Upper lobe of right lung (tissue), 1 donor: ENCODE measurements around the gene PROC. TPM values are rescaled to one million over a fixed set of nuclear protein-coding genes. Genes with fewer than 3 reads are reported as not detected.

Experiments used
- ATAC-seq: fragments of 200-7000 bp; cut with Tn5 transposase; one replicate; pipeline ENCODE4 v1.9.1; 2020; ENCODE audit warnings: mild to moderate bottlenecking, moderate library complexity
- DNase-seq: peaks from one replicate; pipeline ENCODE4 v3.0.0-alpha.2; 2020
- H3K27ac ChIP-seq: fragments of 200-600 bp; one replicate; pipeline ENCODE4 v1.8.0; 2022
- H3K27me3 ChIP-seq: fragments of 200-600 bp; one replicate; pipeline ENCODE4 v1.8.0; 2022; ENCODE audit warnings: mild to moderate bottlenecking
- H3K36me3 ChIP-seq: fragments of 200-600 bp; one replicate; pipeline ENCODE4 v1.8.0; 2022
- H3K4me1 ChIP-seq: fragments of 200-600 bp; one replicate; pipeline ENCODE4 v1.8.0; 2022
- H3K4me3 ChIP-seq: fragments of 200-600 bp; one replicate; pipeline ENCODE4 v1.8.0; 2022; ENCODE audit warnings: mild to moderate bottlenecking
- H3K9me3 ChIP-seq: fragments of 200-600 bp; one replicate; pipeline ENCODE4 v1.8.0; 2022
- intact Hi-C: fragments of 100-400 bp; cut with DNase I; formaldehyde crosslinking; loops from one replicate; pipeline ENCODE4 v1.11.0; 2022
- total RNA-seq: library from RNA; stranded (reverse); fragmentation: NEBNext Ultra II Directional; extraction: Animal tissue kit (Norgen Biotek cat#: 25700); gene quantifications from one replicate; pipeline ENCODE4 v1.2.1, GENCODE V29; 2021
- TF ChIP-seq, protein P1 (sequence below): fragments of 200-600 bp; IDR thresholded peaks from one replicate; pipeline ENCODE4 v1.8.0; 2022; ENCODE audit warnings: antibody characterized with exemption
- donor health status: DM: no; HTN: yes; CAD: no; lungs with severe emphysema.

The PROC gene
- total RNA-seq, 1 donor from 2014 or later: not detected

DNA sequence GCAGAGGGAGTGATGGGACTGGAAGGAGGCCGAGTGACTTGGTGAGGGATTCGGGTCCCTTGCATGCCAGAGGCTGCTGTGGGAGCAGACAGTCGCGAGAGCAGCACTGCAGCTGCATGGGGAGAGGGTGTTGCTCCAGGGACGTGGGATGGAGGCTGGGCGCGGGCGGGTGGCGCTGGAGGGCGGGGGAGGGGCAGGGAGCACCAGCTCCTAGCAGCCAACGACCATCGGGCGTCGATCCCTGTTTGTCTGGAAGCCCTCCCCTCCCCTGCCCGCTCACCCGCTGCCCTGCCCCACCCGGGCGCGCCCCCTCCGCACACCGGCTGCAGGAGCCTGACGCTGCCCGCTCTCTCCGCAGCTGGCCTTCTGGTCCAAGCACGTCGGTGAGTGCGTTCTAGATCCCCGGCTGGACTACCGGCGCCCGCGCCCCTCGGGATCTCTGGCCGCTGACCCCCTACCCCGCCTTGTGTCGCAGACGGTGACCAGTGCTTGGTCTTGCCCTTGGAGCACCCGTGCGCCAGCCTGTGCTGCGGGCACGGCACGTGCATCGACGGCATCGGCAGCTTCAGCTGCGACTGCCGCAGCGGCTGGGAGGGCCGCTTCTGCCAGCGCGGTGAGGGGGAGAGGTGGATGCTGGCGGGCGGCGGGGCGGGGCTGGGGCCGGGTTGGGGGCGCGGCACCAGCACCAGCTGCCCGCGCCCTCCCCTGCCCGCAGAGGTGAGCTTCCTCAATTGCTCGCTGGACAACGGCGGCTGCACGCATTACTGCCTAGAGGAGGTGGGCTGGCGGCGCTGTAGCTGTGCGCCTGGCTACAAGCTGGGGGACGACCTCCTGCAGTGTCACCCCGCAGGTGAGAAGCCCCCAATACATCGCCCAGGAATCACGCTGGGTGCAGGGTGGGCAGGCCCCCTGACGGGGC, 4.6 kb downstream of the PROC start:
- TF ChIP-seq, protein P1, sequence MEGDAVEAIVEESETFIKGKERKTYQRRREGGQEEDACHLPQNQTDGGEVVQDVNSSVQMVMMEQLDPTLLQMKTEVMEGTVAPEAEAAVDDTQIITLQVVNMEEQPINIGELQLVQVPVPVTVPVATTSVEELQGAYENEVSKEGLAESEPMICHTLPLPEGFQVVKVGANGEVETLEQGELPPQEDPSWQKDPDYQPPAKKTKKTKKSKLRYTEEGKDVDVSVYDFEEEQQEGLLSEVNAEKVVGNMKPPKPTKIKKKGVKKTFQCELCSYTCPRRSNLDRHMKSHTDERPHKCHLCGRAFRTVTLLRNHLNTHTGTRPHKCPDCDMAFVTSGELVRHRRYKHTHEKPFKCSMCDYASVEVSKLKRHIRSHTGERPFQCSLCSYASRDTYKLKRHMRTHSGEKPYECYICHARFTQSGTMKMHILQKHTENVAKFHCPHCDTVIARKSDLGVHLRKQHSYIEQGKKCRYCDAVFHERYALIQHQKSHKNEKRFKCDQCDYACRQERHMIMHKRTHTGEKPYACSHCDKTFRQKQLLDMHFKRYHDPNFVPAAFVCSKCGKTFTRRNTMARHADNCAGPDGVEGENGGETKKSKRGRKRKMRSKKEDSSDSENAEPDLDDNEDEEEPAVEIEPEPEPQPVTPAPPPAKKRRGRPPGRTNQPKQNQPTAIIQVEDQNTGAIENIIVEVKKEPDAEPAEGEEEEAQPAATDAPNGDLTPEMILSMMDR: no peak
- intact Hi-C loops: no loop called here
- peaks cover 20% of the 10 kb centered on the region for H3K27me3 ChIP-seq
- ATAC-seq (peak; percentile 42), DNase-seq (peak; percentile 67)
- H3K9me3 ChIP-seq: no peaks in the 10 kb centered on the region
- peak overlapping the region; percentile 32 for H3K4me3 ChIP-seq
- no peaks in the 10 kb centered on the region for H3K36me3 ChIP-seq
- peaks cover 12% of the 10 kb centered on the region for H3K4me1 ChIP-seq
- no peak overlapping the region for H3K27ac ChIP-seq

DNA sequence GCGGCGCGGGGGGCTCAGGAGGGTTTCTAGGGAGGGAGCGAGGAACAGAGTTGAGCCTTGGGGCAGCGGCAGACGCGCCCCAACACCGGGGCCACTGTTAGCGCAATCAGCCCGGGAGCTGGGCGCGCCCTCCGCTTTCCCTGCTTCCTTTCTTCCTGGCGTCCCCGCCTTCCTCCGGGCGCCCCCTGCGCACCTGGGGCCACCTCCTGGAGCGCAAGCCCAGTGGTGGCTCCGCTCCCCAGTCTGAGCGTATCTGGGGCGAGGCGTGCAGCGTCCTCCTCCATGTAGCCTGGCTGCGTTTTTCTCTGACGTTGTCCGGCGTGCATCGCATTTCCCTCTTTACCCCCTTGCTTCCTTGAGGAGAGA, 5.2 kb downstream of the PROC start:
- H3K4me3 ChIP-seq: peak overlapping the region; percentile 32
- H3K4me1 ChIP-seq: peaks cover 12% of the 10 kb centered on the region
- no peak overlapping the region for H3K27ac ChIP-seq
- H3K9me3 ChIP-seq: no peaks in the 10 kb centered on the region
- intact Hi-C loops: no loop called here
- ATAC-seq (peak; percentile 32), DNase-seq (peak; percentile 61)
- TF ChIP-seq, protein P1: no peak
- H3K27me3 ChIP-seq: peaks cover 20% of the 10 kb centered on the region
- H3K36me3 ChIP-seq: no peaks in the 10 kb centered on the region

DNA sequence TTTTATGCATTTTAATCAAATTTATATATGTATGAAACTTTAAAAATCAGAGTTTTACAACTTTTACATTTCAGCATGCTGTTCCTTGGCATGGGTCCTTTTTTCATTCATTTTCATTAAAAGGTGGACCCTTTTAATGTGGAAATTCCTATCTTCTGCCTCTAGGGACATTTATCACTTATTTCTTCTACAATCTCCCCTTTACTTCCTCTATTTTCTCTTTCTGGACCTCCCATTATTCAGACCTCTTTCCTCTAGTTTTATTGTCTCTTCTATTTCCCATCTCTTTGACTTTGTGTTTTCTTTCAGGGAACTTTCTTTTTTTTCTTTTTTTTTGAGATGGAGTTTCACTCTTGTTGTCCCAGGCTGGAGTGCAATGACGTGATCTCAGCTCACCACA, 5.7 kb downstream of the PROC start:
- peaks cover 12% of the 10 kb centered on the region for H3K4me1 ChIP-seq
- peaks cover 20% of the 10 kb centered on the region for H3K27me3 ChIP-seq
- TF ChIP-seq, protein P1: peak; percentile 8
- no peaks in the 10 kb centered on the region for H3K36me3 ChIP-seq
- H3K9me3 ChIP-seq: no peaks in the 10 kb centered on the region
- no peak overlapping the region for H3K27ac ChIP-seq
- ATAC-seq: no peak
- intact Hi-C loops: no loop called here
- no peak for DNase-seq
- H3K4me3 ChIP-seq: peak overlapping the region; percentile 32

DNA sequence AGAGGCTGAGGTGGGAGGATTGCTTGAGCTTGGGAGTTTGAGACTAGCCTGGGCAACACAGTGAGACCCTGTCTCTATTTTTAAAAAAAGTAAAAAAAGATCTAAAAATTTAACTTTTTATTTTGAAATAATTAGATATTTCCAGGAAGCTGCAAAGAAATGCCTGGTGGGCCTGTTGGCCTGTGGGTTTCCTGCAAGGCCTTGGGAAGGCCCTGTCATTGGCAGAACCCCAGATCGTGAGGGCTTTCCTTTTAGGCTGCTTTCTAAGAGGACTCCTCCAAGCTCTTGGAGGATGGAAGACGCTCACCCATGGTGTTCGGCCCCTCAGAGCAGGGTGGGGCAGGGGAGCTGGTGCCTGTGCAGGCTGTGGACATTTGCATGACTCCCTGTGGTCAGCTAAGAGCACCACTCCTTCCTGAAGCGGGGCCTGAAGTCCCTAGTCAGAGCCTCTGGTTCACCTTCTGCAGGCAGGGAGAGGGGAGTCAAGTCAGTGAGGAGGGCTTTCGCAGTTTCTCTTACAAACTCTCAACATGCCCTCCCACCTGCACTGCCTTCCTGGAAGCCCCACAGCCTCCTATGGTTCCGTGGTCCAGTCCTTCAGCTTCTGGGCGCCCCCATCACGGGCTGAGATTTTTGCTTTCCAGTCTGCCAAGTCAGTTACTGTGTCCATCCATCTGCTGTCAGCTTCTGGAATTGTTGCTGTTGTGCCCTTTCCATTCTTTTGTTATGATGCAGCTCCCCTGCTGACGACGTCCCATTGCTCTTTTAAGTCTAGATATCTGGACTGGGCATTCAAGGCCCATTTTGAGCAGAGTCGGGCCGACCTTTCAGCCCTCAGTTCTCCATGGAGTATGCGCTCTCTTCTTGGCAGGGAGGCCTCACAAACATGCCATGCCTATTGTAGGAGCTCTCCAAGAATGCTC, 6.6 kb downstream of the PROC start:
- Histone ChIP-seq H3K27me3 (peaks cover 20% of the 10 kb centered on the region), H3K9me3 (no peaks in the 10 kb centered on the region), H3K36me3 (no peaks in the 10 kb centered on the region), H3K4me1 (peaks cover 12% of the 10 kb centered on the region), H3K27ac (no peak overlapping the region), H3K4me3 (no peak overlapping the region)
- intact Hi-C loops: no loop called here
- DNase-seq (no peak), ATAC-seq (no peak)
- TF ChIP-seq, protein P1: no peak

DNA sequence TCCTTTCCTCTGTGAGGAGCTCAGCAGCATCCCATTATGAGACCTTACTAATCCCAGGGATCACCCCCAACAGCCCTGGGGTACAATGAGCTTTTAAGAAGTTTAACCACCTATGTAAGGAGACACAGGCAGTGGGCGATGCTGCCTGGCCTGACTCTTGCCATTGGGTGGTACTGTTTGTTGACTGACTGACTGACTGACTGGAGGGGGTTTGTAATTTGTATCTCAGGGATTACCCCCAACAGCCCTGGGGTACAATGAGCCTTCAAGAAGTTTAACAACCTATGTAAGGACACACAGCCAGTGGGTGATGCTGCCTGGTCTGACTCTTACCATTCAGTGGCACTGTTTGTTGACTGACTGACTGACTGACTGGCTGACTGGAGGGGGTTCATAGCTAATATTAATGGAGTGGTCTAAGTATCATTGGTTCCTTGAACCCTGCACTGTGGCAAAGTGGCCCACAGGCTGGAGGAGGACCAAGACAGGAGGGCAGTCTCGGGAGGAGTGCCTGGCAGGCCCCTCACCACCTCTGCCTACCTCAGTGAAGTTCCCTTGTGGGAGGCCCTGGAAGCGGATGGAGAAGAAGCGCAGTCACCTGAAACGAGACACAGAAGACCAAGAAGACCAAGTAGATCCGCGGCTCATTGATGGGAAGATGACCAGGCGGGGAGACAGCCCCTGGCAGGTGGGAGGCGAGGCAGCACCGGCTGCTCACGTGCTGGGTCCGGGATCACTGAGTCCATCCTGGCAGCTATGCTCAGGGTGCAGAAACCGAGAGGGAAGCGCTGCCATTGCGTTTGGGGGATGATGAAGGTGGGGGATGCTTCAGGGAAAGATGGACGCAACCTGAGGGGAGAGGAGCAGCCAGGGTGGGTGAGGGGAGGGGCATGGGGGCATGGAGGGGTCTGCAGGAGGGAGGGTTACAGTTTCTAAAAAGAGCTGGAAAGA, 7.6 kb downstream of the PROC start:
- TF ChIP-seq, protein P1: no peak
- no peak for DNase-seq
- no peak for ATAC-seq

More for the DNA sequence above, 7.6 kb downstream of the PROC start:
- H3K4me1 ChIP-seq: peaks cover 12% of the 10 kb centered on the region
- no peaks in the 10 kb centered on the region for H3K36me3 ChIP-seq
- peaks cover 20% of the 10 kb centered on the region for H3K27me3 ChIP-seq
- no peak overlapping the region for H3K27ac ChIP-seq
- intact Hi-C loops: no loop called here
- no peaks in the 10 kb centered on the region for H3K9me3 ChIP-seq
- no peak overlapping the region for H3K4me3 ChIP-seq
